IPS DF 6.9 (cell line): ENCODE results near the gene ANKRD10.

Experiments used
- DNase-seq: peaks from one replicate; pipeline ENCODE4 v3.0.0-alpha.2; 2013; ENCODE audit warnings: low read depth, low spot score
- H3K27ac ChIP-seq: one replicate; pipeline ENCODE4 v1.5.1; 2013; ENCODE audit warnings: low read length, control low read depth
- H3K27me3 ChIP-seq: 2 replicates; pipeline ENCODE4 v1.6.1; 2013; ENCODE audit warnings: mild to moderate bottlenecking, low read length; ENCODE audit not compliant: control insufficient read depth, insufficient read depth
- H3K36me3 ChIP-seq: 2 replicates; pipeline ENCODE4 v1.6.1; 2013; ENCODE audit warnings: low read length; ENCODE audit not compliant: control insufficient read depth, insufficient read depth
- H3K4me1 ChIP-seq: 2 replicates; pipeline ENCODE4 v1.6.1; 2013; ENCODE audit warnings: low read length; ENCODE audit not compliant: control insufficient read depth, insufficient read depth
- H3K4me3 ChIP-seq: 2 replicates; pipeline ENCODE4 v1.5.1; 2013; ENCODE audit warnings: mild to moderate bottlenecking, low read length
- H3K9me3 ChIP-seq: 2 replicates; pipeline ENCODE4 v1.6.1; 2013; ENCODE audit warnings: low read length, inconsistent platforms; ENCODE audit not compliant: control insufficient read depth, insufficient read depth
- WGBS: extraction: QIAGEN DNeasy Blood & Tissue Kit; methylation state at CpG from one replicate; pipeline ENCODE4 v1.1.7; 2013; ENCODE audit warnings: mixed read lengths, missing lambda C conversion rate; ENCODE audit not compliant: insufficient read length, insufficient coverage; 5-methylcytosine and 5-hydroxymethylcytosine counted together

ANKRD10 gene

DNA sequence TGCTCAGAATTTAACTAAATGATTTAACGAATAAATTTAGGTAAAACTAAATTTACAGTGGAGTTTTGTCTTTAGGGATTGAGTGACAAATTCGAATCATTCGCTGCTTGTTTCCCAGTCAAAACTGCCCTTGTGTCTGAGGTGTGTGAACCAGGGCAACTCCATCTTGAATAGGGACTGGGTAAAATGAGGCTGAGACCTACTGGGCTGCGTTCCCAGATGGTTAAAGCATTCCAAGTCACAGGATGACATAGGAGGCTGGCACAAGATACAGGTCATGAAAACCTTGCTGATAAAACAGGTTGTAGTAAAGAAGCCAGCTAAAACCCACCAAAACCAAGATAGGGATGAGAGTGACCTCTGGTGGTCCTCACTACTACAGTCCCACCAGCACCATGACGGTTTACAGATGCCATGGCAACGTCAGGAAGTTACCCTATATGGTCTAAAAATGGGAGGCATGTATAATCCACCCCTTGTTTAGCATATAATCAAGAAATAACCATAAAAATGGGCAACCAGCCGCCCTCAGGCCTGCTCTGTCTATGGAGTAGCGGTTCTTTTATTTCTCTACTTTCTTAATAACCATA is 10.2 kb upstream of the ANKRD10 start:
- DNase-seq: no peak
- no peaks in the 10 kb centered on the region for H3K9me3 ChIP-seq
- H3K36me3 ChIP-seq: no peaks in the 10 kb centered on the region
- 100% methylated on average over 2 of the region's 8 CpGs for WGBS
- H3K27ac ChIP-seq: no peak overlapping the region
- H3K4me1 ChIP-seq: no peaks in the 10 kb centered on the region
- no peak overlapping the region for H3K4me3 ChIP-seq
- H3K27me3 ChIP-seq: no peaks in the 10 kb centered on the region

GRCh38 chr13:110924639-110924934 is 9.7 kb upstream of the ANKRD10 start:
- Histone ChIP-seq H3K27me3 (no peaks in the 10 kb centered on the region), H3K27ac (no peak overlapping the region), H3K4me3 (no peak overlapping the region), H3K9me3 (no peaks in the 10 kb centered on the region), H3K4me1 (0 out of 2 replicates have a peak, but pooled peaks cover 1% of the 10 kb centered on the region), H3K36me3 (no peaks in the 10 kb centered on the region)
- DNase-seq: no peak
- no CpG with 5 or more reads among the region's 4 CpGs for WGBS

GRCh38 chr13:110923777-110924638 is 9.1 kb upstream of the ANKRD10 start:
- Histone ChIP-seq H3K9me3 (no peaks in the 10 kb centered on the region), H3K4me3 (no peak overlapping the region), H3K27ac (no peak overlapping the region), H3K27me3 (no peaks in the 10 kb centered on the region), H3K36me3 (no peaks in the 10 kb centered on the region), H3K4me1 (0 out of 2 replicates have a peak, but pooled peaks cover 1% of the 10 kb centered on the region)
- no CpG with 5 or more reads among the region's 4 CpGs for WGBS
- no peak for DNase-seq

- Histone ChIP-seq H3K27me3 (no peaks in the 10 kb centered on the region), H3K27ac (no peak overlapping the region), H3K4me3 (no peak overlapping the region), H3K36me3 (no peaks in the 10 kb centered on the region), H3K9me3 (no peaks in the 10 kb centered on the region), H3K4me1 (0 out of 2 replicates have a peak, but pooled peaks cover 1% of the 10 kb centered on the region)
- no CpG with 5 or more reads among the region's 7 CpGs for WGBS
- no peak for DNase-seq
These were observed 8.2 kb upstream of the ANKRD10 start for GRCh38 chr13:110923086-110923485.

- no peaks in the 10 kb centered on the region for H3K36me3 ChIP-seq
- no peaks in the 10 kb centered on the region for H3K9me3 ChIP-seq
- H3K27ac ChIP-seq: no peak overlapping the region
- H3K4me1 ChIP-seq: 0 out of 2 replicates have a peak, but pooled peaks cover 1% of the 10 kb centered on the region
- no peak overlapping the region for H3K4me3 ChIP-seq
- no CpG with 5 or more reads among the region's 8 CpGs for WGBS
- DNase-seq: no peak
- no peaks in the 10 kb centered on the region for H3K27me3 ChIP-seq
These were observed 7.6 kb upstream of the ANKRD10 start for GRCh38 chr13:110922506-110922905.

DNA sequence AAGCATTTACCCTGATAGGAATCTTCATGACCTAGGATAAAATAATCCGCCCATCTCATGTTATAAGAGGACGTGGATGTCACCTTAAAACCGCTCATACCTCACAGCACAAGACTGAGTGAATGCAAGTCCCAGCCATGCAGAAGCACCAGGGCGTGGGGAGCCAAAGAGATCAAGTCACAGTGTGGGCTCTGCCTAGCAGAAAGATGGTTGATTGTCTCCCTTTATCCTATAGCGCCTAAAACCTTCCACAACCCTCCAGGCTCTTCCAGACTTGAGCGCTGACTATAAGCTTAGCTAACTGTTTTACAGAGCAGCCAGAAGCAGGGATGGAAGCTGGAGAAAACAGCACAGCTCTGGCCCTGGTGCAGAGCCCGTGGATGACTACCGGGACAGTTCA is 6.8 kb upstream of the ANKRD10 start:
- H3K27ac ChIP-seq: no peak overlapping the region
- H3K4me3 ChIP-seq: no peak overlapping the region
- no peaks in the 10 kb centered on the region for H3K36me3 ChIP-seq
- DNase-seq: no peak
- 0 out of 2 replicates have a peak, but pooled peaks cover 1% of the 10 kb centered on the region for H3K4me1 ChIP-seq
- no peaks in the 10 kb centered on the region for H3K27me3 ChIP-seq
- WGBS: no CpG with 5 or more reads among the region's 8 CpGs
- H3K9me3 ChIP-seq: no peaks in the 10 kb centered on the region

DNA sequence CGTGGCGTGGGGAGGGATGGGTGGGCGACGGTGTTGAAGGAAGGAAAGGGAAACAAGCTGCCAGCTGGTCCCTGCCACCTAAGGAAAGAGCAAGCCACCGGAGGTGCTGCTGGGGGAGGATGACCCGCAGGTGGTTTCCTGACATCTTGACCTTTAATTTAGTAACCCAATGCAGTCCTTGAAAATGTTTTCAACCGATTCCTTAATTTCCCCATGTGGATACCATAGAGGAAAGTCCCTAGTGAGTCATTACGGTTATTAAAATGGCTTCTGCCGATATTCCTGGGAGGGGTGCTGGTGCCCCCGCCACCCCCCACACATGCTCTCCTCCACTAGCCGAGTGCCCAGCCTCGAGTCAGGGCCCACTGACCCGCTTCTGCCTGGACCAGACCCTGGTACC is 6.3 kb upstream of the ANKRD10 start:
- Histone ChIP-seq H3K36me3 (no peaks in the 10 kb centered on the region), H3K4me1 (0 out of 2 replicates have a peak, but pooled peaks cover 1% of the 10 kb centered on the region), H3K4me3 (no peak overlapping the region), H3K9me3 (no peaks in the 10 kb centered on the region), H3K27ac (no peak overlapping the region), H3K27me3 (no peaks in the 10 kb centered on the region)
- no CpG with 5 or more reads among the region's 13 CpGs for WGBS
- no peak for DNase-seq

DNA sequence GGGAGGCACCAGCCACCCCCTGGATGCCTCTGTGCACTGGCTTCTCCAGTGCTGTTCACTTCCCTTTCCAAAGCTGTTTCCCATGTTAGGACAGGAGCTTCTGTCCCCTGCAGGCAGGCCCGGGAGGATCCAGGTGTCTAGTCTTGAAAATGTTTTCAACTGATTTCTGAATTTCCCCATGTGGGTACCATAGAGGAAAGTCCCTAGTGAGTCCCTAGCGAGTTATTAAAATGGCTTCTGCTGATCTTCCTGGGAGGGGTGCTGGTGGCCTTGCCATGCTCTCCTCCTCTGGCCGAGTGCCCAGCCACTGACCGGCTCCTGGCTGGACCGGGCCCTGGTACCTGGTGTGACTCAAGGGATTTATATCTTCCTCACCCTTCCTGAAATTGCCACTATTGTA is 5.2 kb upstream of the ANKRD10 start:
- no peaks in the 10 kb centered on the region for H3K36me3 ChIP-seq
- no peaks in the 10 kb centered on the region for H3K9me3 ChIP-seq
- no peaks in the 10 kb centered on the region for H3K27me3 ChIP-seq
- no CpG with 5 or more reads among the region's 5 CpGs for WGBS
- DNase-seq: no peak
- H3K27ac ChIP-seq: no peak overlapping the region
- no peak overlapping the region for H3K4me3 ChIP-seq
- H3K4me1 ChIP-seq: 0 out of 2 replicates have a peak, but pooled peaks cover 1% of the 10 kb centered on the region

GRCh38 chr13:110916301-110917142 is 1.7 kb upstream of the ANKRD10 start:
- Histone ChIP-seq H3K4me1 (peaks cover 4% of the 10 kb centered on the region), H3K27me3 (no peaks in the 10 kb centered on the region), H3K9me3 (no peaks in the 10 kb centered on the region), H3K27ac (no peak overlapping the region), H3K4me3 (no peak overlapping the region), H3K36me3 (no peaks in the 10 kb centered on the region; the same call in 1 of the 2 replicates)
- no peak for DNase-seq
- WGBS: 100% methylated on average over 1 of the region's 9 CpGs

GRCh38 chr13:110915874-110916206 is 971 bp upstream of the ANKRD10 start:
- Histone ChIP-seq H3K4me1 (peaks cover 4% of the 10 kb centered on the region), H3K27ac (no peak overlapping the region), H3K27me3 (no peaks in the 10 kb centered on the region), H3K9me3 (no peaks in the 10 kb centered on the region), H3K36me3 (no peaks in the 10 kb centered on the region; the same call in 1 of the 2 replicates), H3K4me3 (peak overlapping the region; percentile 67; the same call in 1 of the 2 replicates)
- no CpG with 5 or more reads among the region's 12 CpGs for WGBS
- DNase-seq: no peak
